ENCODE measurements around the gene IGFBP6. TPM values are rescaled to one million over a fixed set of nuclear protein-coding genes. Genes with fewer than 3 reads are reported as not detected.

IGFBP6 gene
- total RNA-seq, 3 donors from 2014 or later, result 169 to 708 (median 284) TPM

- H3K27ac ChIP-seq, result peak overlapping the region; percentile 18 to 87
- peaks cover 4 to 11% of the 10 kb centered on the region in 2 donors for H3K4me1 ChIP-seq
- H3K27me3 ChIP-seq, result no peaks in the 10 kb centered on the region
- H3K4me3 ChIP-seq, result no peak overlapping the region
- intact Hi-C loops (cut with DNase I; ENCODE audit: low total_unique reads), result no loop called here
- H3K9me3 ChIP-seq, result no peaks in the 10 kb centered on the region
- TF ChIP-seq POLR2AphosphoS5 (IDR thresholded peaks at IDR 0.05) (no peak), CTCF (IDR thresholded peaks at IDR 0.05) (no peak), POLR2A (IDR thresholded peaks at IDR 0.05) (no peak)
- H3K36me3 ChIP-seq, result no peaks in the 10 kb centered on the region
- DNase-seq (ENCODE audit: low spot score in 2 of 2), result no peak
Observed at GRCh38 chr12:53067074-53067992, 30.1 kb upstream of the IGFBP6 start.

DNA sequence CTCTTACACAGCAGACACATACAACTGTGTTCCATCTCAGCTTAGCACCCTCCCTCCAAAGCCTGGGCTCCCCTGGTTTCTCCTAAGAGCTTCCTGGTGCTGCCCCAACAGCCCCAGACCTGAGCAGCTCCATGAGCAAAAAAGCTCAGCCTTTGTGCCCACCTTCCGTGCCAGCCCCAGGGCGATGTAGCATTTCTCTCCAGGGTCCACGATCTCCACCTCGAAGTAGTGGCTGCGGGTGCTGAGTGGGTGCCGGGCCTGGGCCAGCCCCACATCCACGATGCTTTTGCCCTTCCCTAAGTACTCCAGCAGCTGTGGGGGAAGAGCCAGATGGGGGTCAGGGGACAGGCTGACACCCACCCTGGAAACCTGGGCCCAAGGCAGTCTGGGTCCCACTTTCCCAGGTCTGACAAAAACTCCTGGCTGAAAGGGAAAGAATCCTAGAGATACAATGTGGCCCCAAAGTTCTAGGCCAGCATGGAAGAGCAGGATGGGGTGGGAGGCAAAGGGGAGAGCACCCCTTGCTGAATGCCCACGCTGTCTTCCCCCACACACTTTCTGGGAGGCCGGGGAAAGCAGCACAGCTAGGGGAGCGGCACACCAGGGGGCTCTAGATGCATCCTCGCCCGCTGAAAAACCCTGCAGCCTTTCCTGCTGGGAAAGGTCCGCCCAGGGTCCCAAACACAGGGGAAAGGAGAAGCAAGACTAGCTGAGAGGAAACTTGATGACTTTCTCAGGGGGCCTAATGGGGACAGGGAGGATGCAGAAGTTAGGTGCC lies 29.3 kb upstream of the IGFBP6 start:
- no peak overlapping the region for H3K4me3 ChIP-seq
- DNase-seq (ENCODE audit: low spot score in 2 of 2), result no peak
- no peaks in the 10 kb centered on the region for H3K36me3 ChIP-seq
- H3K27me3 ChIP-seq, result no peaks in the 10 kb centered on the region
- intact Hi-C loops (cut with DNase I; ENCODE audit: low total_unique reads), result no loop called here
- TF ChIP-seq CTCF (IDR thresholded peaks at IDR 0.05), result no peak
- TF ChIP-seq POLR2A (IDR thresholded peaks at IDR 0.05), result no peak
- TF ChIP-seq POLR2AphosphoS5 (IDR thresholded peaks at IDR 0.05), result no peak
- peaks cover 4% of the 10 kb centered on the region in 2 donors for H3K4me1 ChIP-seq
- H3K9me3 ChIP-seq, result no peaks in the 10 kb centered on the region
- peak overlapping the region; percentile 67 to 87 for H3K27ac ChIP-seq

- no peaks in the 10 kb centered on the region for H3K27me3 ChIP-seq
- no peak for TF ChIP-seq POLR2AphosphoS5 (IDR thresholded peaks at IDR 0.05)
- no peak for TF ChIP-seq POLR2A (IDR thresholded peaks at IDR 0.05)
- no peak for TF ChIP-seq CTCF (IDR thresholded peaks at IDR 0.05)
- intact Hi-C loops (cut with DNase I; ENCODE audit: low total_unique reads), result no loop called here
- DNase-seq (ENCODE audit: low spot score in 2 of 2), result no peak
- H3K4me1 ChIP-seq, result peaks cover 3 to 4% of the 10 kb centered on the region in 2 donors
- no peaks in the 10 kb centered on the region for H3K9me3 ChIP-seq
- H3K4me3 ChIP-seq, result no peak overlapping the region
- H3K27ac ChIP-seq, result peak overlapping the region; percentile 67 to 87
- H3K36me3 ChIP-seq, result no peaks in the 10 kb centered on the region
Observed at GRCh38 chr12:53068811-53069585, 28.5 kb upstream of the IGFBP6 start.

DNA sequence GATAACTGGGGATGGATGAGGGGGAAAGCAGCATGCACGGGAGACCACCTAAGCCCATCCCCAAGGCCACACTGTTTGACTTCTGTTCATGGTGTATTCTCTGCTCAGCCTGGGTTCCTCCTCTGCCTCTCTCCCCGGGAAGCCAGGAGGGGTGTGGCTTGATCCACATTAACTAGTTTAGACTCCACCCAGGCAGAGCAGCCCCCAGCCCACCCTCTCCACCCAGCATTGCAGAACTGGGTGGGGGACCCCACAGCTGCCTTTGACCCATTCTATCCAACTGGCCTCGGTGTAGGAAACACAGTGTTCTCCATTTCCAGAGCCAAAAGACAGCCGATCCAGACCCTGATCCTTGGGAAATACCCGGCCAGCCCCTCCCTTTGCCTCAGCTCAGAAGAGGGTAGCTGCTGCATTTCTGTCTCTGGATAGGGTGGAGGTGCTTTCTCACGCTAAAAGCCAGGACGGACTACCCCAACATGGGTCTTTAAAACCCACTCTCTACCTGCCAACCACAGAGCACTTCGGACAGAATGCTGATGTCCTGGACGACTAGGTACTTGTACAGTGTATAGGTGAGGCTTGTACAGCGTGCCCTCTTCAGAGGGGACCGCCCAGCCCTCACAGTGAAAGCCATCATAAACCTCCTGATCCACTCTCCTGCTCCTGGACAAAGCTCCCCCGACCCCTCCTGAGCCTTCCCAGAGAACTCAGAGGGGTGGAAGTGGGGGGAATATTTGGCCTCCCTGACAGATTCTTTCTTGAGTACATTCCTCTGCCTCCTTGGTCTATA lies 27.7 kb upstream of the IGFBP6 start:
- TF ChIP-seq CTCF (IDR thresholded peaks at IDR 0.05) (no peak), POLR2AphosphoS5 (IDR thresholded peaks at IDR 0.05) (peak in 1 of 3 donors; percentile 16)

More for the DNA sequence above, 27.7 kb upstream of the IGFBP6 start:
- Histone ChIP-seq H3K27me3 (no peaks in the 10 kb centered on the region), H3K27ac (peak overlapping the region; percentile 67 to 87), H3K36me3 (no peaks in the 10 kb centered on the region), H3K4me3 (no peak overlapping the region), H3K9me3 (no peaks in the 10 kb centered on the region), H3K4me1 (peaks cover 1 to 3% of the 10 kb centered on the region in 2 donors)
- intact Hi-C loops (cut with DNase I; ENCODE audit: low total_unique reads), result no loop called here
- no peak for DNase-seq (ENCODE audit: low spot score in 2 of 2)

Measured in breast epithelium (tissue), 4 donors.